ENCODE results near the gene ACER3.
"Not testable (repeated sequence)": the region's sequence is repeated elsewhere in the genome, so short reads cannot be mapped to it uniquely, and the experiment has no call there.

The ACER3 gene

DNA sequence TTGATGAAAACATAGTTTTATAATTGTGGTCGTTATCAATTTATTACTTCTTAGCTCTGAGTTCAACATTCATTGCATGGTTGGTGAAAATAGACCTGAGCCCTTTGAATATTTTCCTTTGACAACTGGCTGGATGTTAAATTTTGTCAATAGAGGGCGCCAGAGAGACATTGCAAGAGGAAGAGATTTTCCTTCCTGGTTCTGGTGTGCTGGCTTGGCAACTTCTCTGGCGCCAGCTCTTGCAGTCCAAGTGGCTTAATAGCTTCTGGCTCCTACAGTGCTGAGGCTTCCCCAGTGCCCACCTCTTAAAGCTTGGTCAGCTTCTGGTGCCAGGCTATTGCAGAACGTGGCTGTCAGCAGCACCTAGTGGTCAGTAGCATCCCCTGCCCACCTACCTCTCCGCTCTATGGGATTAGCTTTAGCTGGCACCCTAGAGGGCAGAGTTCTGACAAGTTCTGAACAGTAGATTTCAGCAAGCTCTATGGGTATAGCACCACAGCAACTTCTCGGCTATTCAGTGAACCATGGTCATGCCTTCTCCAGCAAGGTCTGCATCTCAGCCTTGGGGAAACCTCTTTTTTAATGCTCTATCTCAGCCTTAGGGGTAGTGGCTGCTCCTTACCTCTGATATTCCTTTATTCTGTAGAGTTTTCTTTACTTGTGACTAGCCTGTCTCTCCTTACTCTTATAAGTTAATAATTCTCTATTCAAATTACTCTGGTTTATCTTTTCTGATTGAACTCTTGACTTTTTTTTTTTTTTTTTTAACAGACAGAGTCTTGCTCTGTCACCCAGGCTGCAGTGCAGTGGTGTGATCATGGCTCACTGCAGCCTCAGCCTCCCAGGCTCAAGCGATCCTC is 59.4 kb downstream of the ACER3 start:
- peak; percentile 12 to 28 for DNase-seq (ENCODE audit: low read depth in 2 of 2)

DNA sequence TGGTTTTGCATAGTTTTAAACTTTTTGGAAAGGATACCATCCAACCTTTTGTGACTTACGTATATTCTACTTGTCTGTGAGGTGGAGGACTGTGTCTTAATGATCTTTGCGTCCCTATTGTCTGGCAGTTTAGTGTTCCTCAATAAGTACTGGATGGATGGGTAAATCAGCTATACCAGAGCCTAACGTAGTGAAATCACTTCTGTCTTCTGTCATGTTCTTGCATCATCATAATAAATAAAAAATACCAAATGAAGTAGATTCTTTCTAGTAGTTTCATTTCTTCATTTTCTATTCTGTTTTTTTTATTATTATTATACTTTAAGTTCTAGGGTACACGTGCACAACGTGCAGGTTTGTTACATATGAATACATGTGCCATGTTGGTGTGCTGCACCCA is 66.4 kb downstream of the ACER3 start:
- DNase-seq (ENCODE audit: low read depth in 2 of 2), result no peak

DNA sequence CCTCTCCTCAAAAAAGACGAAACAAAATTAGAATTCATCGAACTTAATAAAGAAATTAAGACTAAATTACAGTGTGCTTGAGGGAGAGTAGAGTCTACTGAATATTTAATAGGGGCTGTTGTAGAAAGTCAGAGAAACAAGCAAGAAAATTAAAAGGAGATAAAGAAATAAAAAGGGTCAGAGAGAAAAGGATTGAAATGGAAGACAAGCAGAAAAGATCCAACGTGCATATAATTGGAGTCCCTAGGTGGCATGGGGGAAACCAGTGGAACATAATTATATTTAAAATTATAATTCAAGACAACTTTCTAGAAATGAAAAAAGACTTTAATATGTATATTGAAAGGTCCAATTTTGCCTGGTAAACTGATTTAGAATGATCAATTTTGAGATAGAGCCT is 74.3 kb downstream of the ACER3 start:
- no peak for DNase-seq (ENCODE audit: low read depth in 2 of 2)

DNA sequence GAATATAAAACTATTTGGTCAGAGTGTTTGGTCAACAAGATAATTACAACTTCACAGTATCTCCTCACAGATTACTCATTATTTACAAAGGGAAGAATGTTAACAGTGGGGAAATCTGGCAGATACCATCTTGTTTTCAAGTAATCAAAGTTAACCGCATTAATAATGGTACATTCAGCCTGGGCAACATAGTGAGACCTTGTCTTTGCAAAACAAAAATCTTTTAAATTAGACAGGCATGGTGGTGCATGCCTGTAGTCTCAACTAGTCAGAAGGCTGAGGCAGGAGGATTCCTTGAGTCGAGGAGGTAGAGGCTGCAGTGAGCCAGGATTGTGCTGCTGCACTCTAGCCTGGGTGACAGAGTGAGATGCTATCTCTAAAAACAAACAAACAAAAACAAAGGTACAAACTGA is 78.5 kb downstream of the ACER3 start:
- DNase-seq (ENCODE audit: low read depth in 2 of 2), result no peak

DNA sequence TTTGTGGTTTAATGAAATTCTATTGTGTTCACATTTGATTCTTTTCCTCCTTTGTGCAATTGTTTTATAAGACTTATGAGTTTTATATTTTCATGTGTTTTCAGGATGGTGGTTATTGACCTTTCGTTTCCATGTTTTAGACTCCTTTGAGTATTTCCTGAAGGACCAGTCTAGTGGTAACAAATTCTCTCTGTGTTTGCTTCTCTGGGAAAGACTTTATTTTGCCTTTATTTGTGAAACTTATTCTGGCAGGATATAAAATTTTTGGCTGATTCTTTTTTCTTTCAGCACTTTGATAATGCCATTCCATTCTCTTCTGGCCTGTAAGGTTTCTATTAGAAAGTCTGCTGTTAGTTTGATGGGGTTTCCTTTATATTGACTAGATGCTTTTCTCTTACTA is 83.5 kb downstream of the ACER3 start:
- DNase-seq (ENCODE audit: low read depth in 2 of 2), result no peak

DNA sequence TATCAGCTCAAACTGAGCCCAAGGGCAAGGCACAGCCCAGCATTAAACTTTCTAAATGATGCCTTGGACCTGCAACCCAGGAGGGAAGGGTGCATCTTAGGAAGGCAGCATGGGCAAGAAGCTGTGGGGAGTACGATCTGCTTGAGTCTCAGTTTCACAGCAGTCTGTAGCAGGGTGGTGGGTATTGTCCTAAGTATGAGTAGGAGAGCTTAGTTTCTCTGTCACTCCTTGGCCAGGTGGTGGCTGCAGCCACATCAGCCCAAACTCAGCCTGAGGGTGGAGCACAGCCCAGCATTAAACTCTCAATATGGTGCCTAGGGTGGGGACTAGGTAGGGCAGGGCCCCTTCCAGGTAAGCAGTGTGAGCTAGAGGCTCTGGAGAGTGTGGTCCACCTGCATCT is 85.5 kb downstream of the ACER3 start:
- no peak for DNase-seq (ENCODE audit: low read depth in 2 of 2)

DNA sequence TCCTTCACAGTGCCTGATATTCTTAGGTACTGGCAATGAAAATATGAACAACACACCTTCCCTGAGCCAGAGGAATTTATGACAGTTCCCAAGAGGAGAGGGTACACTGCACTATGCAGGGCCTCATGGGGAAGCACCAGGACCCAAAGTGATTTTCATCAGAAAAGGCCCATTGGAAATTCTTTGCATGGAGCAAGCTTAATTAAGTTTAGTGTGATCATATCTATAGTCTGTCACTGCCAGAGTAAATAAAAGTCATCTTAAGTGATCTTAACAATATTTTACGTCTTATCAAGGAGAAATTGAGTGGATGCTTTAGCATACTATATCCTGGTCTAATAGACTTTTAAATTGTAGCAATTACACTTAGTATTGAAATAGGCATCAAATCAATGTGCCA is 86.5 kb downstream of the ACER3 start:
- no peak for DNase-seq (ENCODE audit: low read depth in 2 of 2)

DNA sequence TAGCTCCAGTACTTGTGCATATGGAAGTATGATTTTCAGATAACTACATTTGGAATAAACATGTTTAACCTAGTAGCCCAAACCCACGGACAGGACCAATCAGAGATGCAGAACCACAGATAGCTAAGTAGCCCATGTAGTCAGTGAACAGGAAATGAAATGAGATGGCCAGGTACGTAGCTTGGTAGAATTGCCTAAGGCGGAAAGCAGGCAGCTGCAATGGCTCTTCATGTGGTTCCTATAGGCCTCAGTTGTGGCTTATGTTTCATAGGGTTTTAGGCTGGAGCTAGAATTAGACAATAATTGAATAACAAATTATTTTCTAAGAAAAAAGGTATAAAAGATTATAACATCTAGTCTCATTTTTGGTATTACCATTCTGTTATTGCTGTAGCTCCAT is 87.1 kb downstream of the ACER3 start:
- DNase-seq (ENCODE audit: low read depth in 2 of 2), result no peak

DNA sequence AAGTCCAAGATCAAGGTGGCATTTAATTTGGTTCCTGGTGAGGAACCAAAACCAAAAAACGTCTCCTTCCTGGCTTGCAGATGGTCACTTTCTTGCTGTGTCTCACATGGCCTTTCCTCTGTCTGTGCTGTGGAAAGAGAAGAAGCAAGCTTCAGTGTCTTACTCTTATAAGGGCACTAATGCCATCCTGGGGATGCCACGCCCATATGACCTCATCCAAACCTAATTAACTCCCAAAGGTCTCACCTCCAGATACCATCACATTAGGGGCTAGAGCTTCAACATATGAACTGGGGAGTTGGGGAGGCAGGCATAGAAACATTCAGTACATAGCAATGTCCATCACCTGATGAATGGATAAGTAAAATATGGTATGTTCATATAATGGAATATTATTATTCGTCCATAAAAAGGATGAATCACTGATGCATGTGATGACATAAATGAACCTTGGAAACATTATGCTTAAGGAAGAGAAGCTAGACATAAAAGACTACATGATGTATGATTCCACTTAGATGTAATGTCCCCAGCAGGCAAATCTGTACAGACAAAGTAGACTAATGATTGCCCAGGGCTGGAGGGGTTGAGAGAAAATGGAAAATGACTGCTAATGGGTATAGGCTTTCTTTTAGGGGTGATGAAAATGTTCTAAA is 94.9 kb downstream of the ACER3 start:
- DNase-seq (ENCODE audit: low read depth in 2 of 2), result no peak

DNA sequence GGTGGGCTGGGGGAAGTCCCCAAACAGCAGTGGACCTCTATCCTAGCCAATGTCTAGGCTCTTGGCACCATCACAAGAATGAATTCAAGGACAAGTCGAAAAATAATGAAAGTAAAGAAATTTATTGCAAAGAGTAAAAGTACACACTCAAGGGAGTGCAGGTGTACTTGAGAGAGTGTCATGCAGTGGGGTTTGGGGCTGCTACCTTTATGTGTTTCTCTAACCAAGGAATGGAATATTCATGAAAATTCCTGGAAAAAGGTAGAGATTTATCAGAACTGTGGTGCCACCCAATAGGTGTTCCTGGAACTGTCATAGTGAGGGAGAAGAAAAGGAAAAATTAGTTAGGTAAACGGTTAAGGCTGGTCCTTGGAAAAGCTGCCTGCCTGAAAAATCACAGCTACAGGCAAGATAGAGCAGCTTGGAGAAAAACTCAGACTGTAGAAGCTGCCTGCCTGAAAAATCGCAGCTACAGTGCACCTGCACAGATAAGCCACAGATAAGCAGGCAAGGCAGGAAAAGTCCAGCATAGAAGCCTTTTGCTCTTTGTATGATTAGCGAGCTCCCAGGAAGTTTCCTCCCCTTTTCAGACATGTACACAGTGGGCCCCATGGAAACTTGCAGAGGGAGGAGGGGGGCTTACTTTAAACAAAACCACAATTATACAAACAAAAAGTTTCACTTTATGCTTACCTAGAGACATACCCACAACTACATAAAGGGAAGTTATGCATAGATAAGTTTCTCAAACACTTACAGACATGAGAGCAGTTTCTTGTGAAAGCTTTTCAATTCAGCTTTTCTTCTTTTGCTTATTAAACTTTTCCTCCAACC is 102.1 kb downstream of the ACER3 start:
- DNase-seq (ENCODE audit: low read depth in 2 of 2), result no peak

DNA sequence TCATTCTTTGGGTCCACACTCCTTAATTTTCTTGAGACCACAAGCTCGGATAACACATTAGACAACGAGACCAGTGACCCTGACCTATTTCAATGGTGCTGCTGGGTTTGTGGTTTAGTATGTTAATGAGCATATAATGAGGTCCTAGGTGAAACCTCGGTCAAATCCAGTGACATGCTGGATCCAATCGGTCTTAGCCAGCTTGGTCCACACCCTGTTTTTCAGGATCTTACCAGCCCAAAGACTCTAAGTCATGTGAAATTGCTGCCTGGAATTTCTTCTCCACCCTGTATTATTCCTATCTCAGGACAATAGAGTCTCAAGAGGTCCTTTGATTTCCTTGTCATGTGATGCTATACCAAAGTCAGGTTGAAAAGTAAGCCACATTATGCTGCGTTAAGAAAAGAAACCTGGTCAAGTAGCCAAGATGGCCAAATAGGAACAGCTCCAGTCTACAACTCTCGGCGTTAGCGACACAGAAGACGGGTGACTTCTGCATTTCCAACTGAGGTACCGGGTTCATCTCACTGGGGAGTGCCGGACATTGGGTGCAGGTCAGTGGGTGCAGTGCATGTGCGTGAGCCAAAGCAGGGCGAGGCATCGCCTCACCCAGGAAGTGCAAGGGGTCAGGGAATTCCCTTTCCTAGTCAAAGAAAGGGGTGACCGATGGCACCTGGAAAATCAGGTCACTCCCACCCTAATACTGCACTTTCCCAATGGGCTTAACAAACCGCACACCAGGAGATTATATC is 102.9 kb downstream of the ACER3 start:
- not testable (repeated sequence) for DNase-seq (ENCODE audit: low read depth in 2 of 2)

DNA sequence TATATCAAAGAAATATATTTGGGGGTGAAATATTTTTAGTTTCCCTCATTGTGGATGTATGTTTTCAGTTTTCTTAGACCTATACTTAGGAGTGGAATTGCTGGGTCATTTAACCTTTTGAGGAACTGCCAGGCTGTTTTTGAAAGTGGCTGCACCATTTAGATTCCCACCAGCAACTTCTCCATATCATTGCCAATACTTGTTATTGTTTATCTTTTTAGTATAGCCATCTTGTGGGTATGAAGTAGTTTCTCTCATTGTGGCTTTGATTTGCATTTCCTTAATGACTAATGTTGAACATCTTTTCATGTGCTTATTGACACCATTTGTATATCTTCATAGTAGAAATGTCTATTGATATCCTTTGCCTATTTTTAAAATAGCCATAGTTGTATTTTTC is 111.3 kb downstream of the ACER3 start:
- no peak for DNase-seq (ENCODE audit: low read depth in 2 of 2)

DNA sequence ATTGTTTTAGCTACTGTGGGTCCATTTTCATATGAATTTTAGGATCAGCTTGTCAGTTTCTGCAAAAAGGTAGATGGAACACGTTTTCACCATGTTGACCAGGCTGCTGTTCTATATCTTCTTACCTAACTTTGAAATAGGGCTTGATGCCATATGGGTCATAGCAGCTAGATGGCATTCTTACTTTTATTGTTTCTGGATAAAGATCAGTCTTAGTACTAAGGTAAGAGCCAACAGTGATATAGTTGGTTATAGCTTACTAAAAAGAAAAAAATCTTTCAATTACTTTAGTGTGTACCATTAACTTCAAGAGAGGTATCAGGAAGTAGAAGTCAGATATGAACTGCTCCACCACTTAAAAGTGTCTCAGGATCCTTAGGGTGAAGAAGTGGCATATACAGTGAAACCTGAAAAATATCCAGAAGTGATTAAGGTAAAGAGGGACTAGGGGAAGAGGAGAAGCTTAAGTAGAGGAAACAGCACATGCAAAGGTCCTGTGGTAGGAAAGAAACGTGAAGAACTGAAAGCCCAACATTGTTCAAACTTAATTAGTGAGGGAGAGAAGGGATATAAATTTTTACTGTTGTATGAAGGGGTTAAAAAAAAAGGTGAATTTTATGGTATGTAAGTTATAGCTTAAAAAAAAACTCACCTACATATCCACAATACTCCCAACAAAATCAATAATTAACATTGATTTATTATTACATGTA is 113.6 kb downstream of the ACER3 start:
- DNase-seq (ENCODE audit: low read depth in 2 of 2), result no peak

DNA sequence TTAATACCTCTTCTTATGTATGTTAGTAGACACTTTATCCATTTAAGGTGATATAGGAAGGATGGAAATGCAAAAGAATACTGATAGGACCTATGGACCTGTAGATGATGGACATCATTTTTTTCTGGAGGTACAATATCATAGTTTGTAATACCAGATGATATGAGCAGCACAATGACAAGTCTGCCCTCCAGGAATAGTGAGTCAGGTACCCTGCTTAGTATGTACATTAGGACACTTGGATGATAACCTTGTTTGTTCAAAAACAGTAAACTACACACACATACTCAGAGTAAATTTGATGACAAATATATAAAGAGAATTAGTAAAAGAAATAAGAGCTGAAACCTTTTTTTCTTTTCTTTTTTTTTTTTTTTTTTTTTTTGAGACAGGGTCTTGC is 114.8 kb downstream of the ACER3 start:
- DNase-seq (ENCODE audit: low read depth in 2 of 2), result no peak

DNA sequence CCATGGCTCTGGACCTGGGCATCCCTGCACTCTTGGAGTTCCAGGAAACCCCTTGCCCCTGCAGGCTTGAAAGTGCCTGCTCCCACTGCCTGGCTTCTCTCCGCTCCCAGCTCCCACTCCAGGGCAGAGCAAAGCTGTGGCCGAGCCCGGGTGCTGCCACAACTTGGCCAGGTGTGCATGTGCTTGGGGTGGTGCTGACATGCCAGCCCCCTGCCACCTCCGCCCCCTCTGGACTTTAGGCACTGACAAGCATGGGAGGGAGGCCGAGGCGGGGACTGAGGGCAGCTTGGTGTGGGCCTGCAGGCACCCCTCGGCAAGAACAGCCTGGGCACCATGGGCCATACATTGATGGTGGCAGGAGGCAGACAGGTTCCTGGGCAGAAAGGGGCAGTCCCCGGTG is 117.1 kb downstream of the ACER3 start:
- no peak for DNase-seq (ENCODE audit: low read depth in 2 of 2)

DNA sequence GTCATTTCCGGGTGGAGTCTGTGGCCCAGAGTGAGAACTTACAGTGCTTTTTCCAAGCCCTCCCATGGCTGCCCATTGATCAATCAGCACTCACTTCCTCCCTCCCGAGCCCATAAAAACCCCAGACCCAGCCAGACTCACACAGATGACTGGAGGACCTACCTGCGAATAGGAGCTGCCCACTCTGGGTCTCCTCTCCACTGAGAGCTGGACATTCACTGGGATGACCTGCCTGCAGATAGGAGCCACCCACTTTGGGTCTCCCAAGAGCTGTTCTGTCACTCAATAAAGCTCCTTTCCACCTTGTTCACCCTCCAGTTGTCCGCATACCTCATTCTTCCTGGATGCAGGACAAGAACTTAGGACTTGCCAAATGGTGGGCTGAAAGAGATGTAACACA is 117.5 kb downstream of the ACER3 start:
- DNase-seq (ENCODE audit: low read depth in 2 of 2), result no peak

DNA sequence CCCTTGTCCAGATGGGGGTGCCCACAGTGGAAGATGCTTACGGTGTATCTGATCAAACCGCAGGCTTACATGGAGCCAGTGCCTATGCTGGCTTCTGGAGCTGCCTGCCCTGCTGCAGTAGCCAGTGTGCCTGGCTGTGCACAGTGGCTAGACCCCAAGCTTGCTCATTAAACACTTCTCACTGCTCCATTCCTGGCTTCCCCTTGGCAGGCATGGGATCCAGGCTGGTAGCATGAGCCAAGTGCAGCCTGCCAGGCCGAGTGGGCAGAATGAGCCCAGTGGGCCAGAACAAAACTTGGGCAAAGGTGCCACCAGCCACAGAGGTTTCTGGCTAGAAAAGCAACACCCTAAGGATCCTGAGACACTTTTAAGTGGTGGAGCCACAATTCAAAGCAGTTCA is 118.1 kb downstream of the ACER3 start:
- DNase-seq (ENCODE audit: low read depth in 2 of 2), result no peak

DNA sequence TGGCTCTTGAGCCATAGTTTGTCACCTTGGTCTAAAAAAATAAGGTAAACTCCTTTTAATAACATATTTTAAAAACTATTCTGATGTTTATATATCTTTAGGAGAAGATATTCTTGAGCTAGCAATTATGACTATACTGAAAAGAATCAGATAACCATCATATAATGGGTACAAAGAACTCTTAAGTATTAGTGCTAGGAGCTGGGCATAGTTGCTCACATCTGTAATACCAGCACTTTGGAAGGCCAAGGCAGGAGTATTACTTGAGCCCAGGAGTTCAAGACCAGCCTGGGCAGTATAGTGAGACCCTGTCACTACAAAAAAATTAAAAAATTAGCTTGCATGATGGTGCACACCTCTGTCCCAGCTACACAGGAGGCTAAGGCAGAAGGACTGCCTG is 119.5 kb downstream of the ACER3 start:
- no peak for DNase-seq (ENCODE audit: low read depth in 2 of 2)

DNA sequence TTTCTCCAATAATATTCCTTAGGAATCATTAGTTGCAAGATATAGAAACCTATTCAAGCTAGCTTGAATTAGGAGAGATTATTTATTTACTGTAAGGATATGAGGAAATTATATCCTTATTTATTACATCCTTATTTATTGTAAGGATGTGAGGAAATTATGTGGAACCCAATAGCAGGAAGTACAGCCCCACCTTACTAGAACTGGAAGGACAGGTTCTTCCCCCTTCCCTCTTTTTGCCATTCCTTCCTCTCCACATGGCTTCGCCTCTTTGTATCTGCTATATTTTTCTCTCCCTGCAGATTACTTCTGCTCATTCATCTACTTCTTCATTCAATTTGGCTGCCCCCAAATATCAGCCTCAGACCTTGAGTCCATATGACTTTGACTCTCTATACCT is 124.0 kb downstream of the ACER3 start:
- no peak for DNase-seq (ENCODE audit: low read depth in 2 of 2)

DNA sequence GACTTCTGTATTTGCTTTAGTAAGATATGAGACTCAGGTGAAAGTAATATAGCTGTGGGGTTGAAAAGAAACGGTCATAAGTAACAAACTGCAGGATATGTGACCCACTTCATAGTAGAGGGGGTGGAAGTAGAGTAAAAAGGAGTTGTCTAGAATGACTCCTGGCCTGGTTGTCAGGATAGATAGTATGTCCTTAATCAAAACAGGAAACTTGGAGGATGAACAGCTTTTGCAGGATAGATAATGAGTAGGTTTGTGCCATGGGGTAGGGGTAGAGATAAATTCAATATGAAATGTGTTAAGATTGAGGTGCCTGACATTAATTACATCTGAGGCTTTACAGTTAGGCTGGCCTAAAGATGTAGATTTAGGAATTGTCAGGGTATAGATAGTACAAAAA is 126.5 kb downstream of the ACER3 start:
- no peak for DNase-seq (ENCODE audit: low read depth in 2 of 2)

DNA sequence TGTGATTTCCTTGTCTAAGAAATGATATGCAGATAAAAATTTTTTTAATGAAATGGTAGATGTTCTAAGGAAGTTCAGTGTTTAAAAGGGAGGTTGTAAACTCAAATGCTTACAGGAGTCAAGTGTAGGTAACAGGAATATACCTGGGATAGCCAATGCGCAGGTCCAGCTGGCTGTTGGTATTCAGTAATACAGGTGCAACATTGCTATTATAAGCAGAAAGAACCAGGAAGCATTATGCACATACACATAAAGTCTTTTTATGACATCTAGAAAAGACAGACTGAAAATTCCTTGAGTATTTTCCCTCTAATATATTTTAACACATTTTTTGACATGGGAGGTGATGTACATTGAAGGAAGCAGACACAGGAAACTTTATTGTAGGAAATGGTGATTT is 129.9 kb downstream of the ACER3 start:
- no peak for DNase-seq (ENCODE audit: low read depth in 2 of 2)
